PFSK-1 (cell line): Measurements from ENCODE around the gene BTN1A1.
A peak's percentile ranks its signal among the peaks of the same experiment; 100 is the strongest.

ENCODE experiments used
- POLR2AphosphoS5 ChIP-seq: IDR thresholded peaks from 2 replicates; pipeline ENCODE4 v1.6.1; 2012; ENCODE audit warnings: low read depth, mild to moderate bottlenecking, control low read depth, low read length, moderate library complexity
- TAF1 ChIP-seq: IDR thresholded peaks from 2 replicates; pipeline ENCODE4 v1.6.1; 2012; ENCODE audit warnings: low read length, control low read depth, borderline replicate concordance; ENCODE audit not compliant: insufficient read depth

- TF ChIP-seq POLR2AphosphoS5 (peak; percentile 37; the same call in 1 of the 2 replicates), TAF1 (peak; percentile 57; the same call in 1 of the 2 replicates)
These were observed 21.7 kb downstream of the BTN1A1 start for GRCh38 chr6:26521600-26522391.
